Measurements from ENCODE around the gene SUGCT.
"Not testable (repeated sequence)": the region's sequence is repeated elsewhere in the genome, so short reads cannot be mapped to it uniquely, and the experiment has no call there.

SUGCT gene

GRCh38 chr7:40369641-40370277 lies 235.0 kb downstream of the SUGCT start:
- H3K4me3 ChIP-seq (ENCODE audit: low read depth, low read length) = no peak overlapping the region

GRCh38 chr7:40371806-40372440 lies 237.1 kb downstream of the SUGCT start:
- DNase-seq (ENCODE audit: low read depth) = no peak

More at GRCh38 chr7:40369641-40370277, 235.0 kb downstream of the SUGCT start:
- no peak for DNase-seq (ENCODE audit: low read depth)

GRCh38 chr7:40374575-40374974 lies 239.8 kb downstream of the SUGCT start:
- peak; percentile 27 for DNase-seq (ENCODE audit: low read depth)
- no peak overlapping the region for H3K4me3 ChIP-seq (ENCODE audit: low read depth, low read length)

More at GRCh38 chr7:40371806-40372440, 237.1 kb downstream of the SUGCT start:
- H3K4me3 ChIP-seq (ENCODE audit: low read depth, low read length) = no peak overlapping the region

GRCh38 chr7:40380111-40380510 lies 245.3 kb downstream of the SUGCT start:
- no peak for DNase-seq (ENCODE audit: low read depth)
- H3K4me3 ChIP-seq (ENCODE audit: low read depth, low read length) = no peak overlapping the region

GRCh38 chr7:40382145-40382544 lies 247.3 kb downstream of the SUGCT start:
- DNase-seq (ENCODE audit: low read depth) = no peak
- no peak overlapping the region for H3K4me3 ChIP-seq (ENCODE audit: low read depth, low read length)

- H3K4me3 ChIP-seq (ENCODE audit: low read depth, low read length) = no peak overlapping the region
- no peak for DNase-seq (ENCODE audit: low read depth)
Observed at GRCh38 chr7:40393660-40394059, 258.9 kb downstream of the SUGCT start.

GRCh38 chr7:40394400-40394799 lies 259.6 kb downstream of the SUGCT start:
- H3K4me3 ChIP-seq (ENCODE audit: low read depth, low read length) = no peak overlapping the region
- no peak for DNase-seq (ENCODE audit: low read depth)

GRCh38 chr7:40400525-40400924 lies 265.7 kb downstream of the SUGCT start:
- DNase-seq (ENCODE audit: low read depth) = no peak
- no peak overlapping the region for H3K4me3 ChIP-seq (ENCODE audit: low read depth, low read length)

- DNase-seq (ENCODE audit: low read depth) = no peak
- no peak overlapping the region for H3K4me3 ChIP-seq (ENCODE audit: low read depth, low read length)
Observed at GRCh38 chr7:40401406-40401805, 266.6 kb downstream of the SUGCT start.

- DNase-seq (ENCODE audit: low read depth) = peak; percentile 39
Observed at GRCh38 chr7:40402661-40403060, 267.9 kb downstream of the SUGCT start.

GRCh38 chr7:40403703-40404476 lies 269.1 kb downstream of the SUGCT start:
- no peak overlapping the region for H3K4me3 ChIP-seq (ENCODE audit: low read depth, low read length)
- DNase-seq (ENCODE audit: low read depth) = peak; percentile 6

More at GRCh38 chr7:40402661-40403060, 267.9 kb downstream of the SUGCT start:
- H3K4me3 ChIP-seq (ENCODE audit: low read depth, low read length) = no peak overlapping the region

GRCh38 chr7:40405991-40406390 lies 271.2 kb downstream of the SUGCT start:
- no peak overlapping the region for H3K4me3 ChIP-seq (ENCODE audit: low read depth, low read length)
- no peak for DNase-seq (ENCODE audit: low read depth)

- DNase-seq (ENCODE audit: low read depth) = no peak
- no peak overlapping the region for H3K4me3 ChIP-seq (ENCODE audit: low read depth, low read length)
Observed at GRCh38 chr7:40412323-40412722, 277.5 kb downstream of the SUGCT start.

GRCh38 chr7:40414704-40415103 lies 279.9 kb downstream of the SUGCT start:
- not testable (repeated sequence) for H3K4me3 ChIP-seq (ENCODE audit: low read depth, low read length); DNase-seq (ENCODE audit: low read depth)

- no peak for DNase-seq (ENCODE audit: low read depth)
- H3K4me3 ChIP-seq (ENCODE audit: low read depth, low read length) = no peak overlapping the region
Observed at GRCh38 chr7:40418448-40418847, 283.6 kb downstream of the SUGCT start.

GRCh38 chr7:40418983-40419382 lies 284.2 kb downstream of the SUGCT start:
- H3K4me3 ChIP-seq (ENCODE audit: low read depth, low read length) = no peak overlapping the region
- no peak for DNase-seq (ENCODE audit: low read depth)

GRCh38 chr7:40419806-40420205 lies 285.0 kb downstream of the SUGCT start:
- DNase-seq (ENCODE audit: low read depth) = no peak
- H3K4me3 ChIP-seq (ENCODE audit: low read depth, low read length) = no peak overlapping the region

GRCh38 chr7:40421433-40421832 lies 286.6 kb downstream of the SUGCT start:
- DNase-seq (ENCODE audit: low read depth) = no peak
- no peak overlapping the region for H3K4me3 ChIP-seq (ENCODE audit: low read depth, low read length)

GRCh38 chr7:40425696-40426095 lies 290.9 kb downstream of the SUGCT start:
- DNase-seq (ENCODE audit: low read depth) = no peak
- H3K4me3 ChIP-seq (ENCODE audit: low read depth, low read length) = no peak overlapping the region

GRCh38 chr7:40428421-40428820 lies 293.6 kb downstream of the SUGCT start:
- DNase-seq (ENCODE audit: low read depth) = no peak
- H3K4me3 ChIP-seq (ENCODE audit: low read depth, low read length) = no peak overlapping the region
